Measurements from ENCODE around the gene STARD7.
"Not testable (repeated sequence)": the region's sequence is repeated elsewhere in the genome, so short reads cannot be mapped to it uniquely, and the experiment has no call there.

STARD7 gene

DNA sequence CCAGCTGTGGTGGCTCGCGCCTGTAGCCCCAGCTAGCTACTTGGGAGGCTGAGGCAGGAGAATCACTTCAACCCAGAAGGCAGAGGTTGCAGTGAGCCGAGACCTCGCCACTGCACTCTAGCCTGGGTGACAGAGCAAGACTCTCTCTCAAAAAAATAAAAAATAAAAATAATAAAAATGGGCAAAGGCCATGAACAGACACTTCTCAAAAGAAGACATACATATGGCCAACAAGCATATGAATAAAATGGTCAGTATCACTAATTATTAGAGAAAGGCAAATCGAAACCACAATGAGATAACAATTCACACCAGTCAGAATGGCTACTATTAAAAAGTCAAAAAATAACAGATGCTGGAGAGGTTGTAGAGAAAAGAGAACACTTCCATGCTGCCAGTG lies 48.3 kb downstream of the STARD7 start:
- not testable (repeated sequence) for DNase-seq

DNA sequence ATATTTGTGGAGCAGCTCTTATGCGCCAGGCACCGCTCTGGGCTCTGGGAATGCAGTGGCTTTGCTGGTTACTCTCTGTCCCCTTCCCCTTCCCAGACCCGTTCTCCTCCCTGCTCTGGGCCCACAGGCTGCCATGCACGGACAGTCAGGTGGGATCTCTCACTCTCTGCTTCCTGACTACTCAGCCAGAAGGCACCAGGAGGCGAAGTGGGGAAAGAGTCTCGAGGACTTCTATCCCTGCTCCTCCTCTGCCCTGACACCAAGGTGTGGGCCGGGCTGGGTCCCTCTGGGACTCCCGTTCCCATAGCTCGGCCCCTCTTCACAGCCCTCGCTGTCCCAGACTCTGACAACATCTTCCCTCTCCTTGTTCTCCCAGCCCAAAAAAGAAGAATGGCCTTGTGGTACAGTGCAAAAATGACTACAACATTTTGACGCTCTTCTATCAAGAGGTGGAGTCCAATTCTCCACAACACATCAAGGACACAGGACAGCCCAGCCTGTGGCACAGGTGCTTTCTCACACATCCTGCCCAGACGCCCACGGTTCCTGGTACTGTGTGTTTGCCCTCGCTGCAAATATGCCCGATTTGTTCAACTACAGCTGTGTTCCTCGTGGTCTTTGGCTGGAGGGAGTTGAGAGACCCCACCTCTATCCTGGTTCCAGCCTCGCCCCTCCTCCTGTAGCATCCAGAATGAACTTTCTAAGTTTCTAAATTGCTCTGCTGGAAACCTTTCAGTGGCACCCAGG lies 49.4 kb downstream of the STARD7 start:
- no peak for DNase-seq

DNA sequence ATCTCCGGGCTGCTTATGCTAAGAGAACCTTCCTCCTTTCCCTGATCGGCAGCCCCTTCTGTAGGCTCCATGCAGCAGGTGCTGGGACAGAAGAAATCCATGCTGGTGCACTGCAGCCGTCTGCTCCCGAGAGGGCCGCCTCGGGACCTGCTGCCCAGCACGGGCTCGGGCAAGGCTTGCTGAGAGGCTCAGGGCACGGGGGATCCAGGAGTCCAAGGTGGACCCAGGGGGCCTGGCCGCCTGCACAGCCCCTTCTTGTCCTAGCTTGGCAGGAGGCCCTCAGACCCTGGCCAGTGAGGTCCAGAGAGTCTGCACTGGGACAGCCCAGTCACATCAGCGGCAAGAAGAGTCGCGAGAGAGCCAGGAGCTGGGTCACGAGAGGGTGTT lies 50.1 kb downstream of the STARD7 start:
- no peak for DNase-seq

DNA sequence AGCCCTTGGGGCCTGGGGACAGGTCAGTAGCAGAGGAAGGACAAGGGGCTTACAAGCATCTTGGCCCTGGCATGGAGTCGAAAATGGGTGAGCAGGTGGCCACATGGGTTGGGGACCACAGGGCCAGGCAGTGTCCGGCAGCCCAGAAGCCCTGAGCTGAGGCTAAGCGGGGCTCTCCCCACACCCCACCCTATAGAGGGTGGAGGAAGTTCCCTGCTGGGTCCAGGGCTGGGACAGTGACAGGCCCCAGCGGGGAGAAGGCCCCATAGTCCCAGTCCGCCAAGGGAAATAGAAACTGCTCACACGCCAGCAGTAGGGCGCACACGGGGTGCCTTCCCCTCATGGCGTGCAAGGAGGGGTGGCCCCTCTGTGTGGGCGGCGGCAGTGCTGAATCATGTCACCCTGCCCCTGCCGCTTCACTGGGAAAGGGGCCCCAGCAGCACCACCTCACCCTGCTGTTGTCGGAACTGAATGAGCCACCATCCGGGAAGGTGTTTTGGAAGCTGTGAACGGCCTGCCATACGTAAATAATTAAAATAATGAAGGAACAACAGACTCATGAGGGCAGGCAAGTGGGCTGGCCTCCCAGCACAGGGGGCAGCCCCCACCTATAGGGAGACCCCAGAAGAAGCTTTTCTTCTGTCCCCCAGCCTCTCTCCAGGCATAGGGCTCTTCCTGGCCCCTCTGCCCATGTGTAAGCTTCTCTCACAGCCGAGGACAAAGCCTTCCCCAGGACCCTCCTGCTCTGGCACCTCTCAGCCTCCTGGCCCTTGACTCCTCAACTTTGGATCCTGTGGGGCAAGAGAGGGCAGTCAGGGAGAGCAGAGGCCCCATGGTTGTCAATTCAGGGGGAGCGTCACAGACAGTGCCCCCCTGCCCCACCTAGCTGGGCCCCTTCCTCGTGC lies 50.7 kb downstream of the STARD7 start:
- DNase-seq: no peak

DNA sequence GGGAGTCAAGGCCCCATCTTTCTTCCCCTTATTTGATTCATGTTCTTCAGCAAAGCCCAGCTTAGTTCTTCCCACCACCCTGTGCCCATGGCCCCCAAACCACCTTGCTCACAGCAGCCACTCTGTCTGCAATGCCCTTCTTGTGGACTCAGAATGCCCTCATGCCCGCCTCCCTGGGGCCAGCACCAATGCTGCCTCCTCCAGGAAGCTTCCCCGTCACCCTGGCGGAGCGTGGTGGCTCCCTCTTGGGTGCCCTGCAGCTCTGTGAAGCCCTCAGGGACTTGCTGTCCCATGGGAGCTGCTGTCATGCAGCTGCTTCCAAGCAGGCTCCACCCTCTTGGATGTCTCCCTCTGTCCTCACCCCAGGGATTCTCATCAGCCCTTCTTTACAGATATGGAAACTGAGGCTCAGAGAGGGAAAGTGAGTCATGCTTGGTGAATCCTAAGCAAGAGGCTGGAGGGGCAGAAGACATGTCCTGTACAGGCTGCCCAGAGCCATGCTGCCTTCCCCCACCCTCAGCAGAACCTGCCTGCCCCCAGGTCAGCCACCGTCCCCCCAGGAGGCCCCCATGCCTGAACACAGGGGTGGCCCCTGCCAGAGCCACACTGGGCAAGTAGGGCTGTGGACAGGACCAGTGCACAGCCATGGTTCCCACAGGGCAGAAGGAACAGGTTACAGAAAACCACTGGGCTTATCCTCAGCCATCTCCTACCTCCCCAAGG lies 51.5 kb downstream of the STARD7 start:
- DNase-seq: no peak

DNA sequence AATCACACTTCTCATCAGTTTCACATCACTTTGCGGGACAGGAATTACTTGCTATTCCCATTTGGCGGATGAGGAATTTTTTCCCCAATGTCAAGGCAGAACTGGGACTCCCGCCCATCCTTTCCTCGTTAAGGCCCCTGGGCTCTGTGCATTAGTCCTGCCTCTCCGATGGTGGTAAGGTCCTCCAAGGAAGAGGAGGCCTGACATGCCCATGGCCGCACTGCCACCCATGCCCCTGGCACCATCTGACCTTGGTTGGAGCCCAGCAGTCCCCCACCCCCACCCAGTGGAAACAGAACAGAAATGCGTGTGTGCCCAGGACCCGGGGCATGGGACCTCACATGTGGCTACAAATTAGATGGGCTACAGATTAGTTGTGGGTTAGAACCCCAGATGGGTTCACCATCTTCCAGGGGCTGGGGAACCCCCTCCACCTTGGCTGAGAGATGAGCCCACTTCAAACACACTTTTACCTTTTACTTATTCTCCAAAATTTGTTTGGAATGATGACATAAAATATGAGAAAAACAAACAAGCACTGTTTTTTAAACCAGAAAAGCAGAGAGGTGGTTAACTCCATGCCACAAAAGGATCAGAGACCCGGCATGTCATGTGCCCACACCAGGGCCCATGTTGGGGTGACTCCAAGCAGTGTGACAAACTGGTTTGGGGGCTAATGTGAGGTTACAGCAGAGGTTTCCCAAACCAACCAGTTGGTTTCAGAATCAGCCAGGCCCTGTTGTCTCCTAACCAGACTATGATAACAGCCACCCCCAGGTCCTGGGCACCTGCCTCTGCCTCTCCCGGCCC lies 52.4 kb downstream of the STARD7 start:
- no peak for DNase-seq

DNA sequence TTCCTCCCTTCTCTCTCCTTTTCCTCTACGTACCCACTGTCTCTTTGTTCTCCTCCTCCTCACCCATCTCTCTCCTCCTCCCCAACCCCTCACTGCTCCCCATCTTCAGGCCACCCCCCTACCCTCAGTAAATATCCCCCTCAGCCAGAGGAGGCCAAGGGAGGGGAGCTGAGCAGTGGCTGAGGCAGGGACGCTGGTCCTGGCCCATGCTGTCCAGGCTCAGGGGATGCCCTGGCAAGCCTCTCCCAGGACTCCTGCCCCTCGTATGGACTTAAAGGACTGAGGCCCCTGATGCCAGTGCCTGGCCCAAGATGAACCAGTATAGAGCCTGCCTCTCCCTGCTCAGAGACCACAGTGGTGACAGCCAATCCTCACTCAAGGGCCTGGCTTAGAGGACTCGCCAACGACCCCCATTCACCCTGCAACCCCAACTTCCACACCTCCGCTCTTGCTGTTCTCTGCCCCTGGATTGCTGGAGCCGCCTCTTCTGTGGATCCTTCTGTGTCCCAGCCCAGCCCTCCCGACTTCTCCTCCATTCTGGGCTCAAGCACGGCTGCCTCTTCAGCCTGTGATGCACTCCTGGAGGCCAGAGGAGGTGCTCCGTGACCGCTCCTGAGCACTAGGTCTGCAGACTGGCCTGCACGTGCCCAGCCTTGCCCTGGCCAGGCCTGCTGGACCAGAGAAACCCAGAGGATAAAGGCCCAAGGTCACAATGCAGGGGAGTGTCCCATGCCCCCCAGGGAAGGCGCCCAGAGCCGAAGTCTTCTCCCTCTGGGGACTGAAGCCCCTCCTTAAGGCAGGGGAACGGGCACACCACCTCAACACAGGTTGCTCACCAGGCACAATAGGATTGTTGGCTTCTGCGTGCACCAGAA lies 53.9 kb downstream of the STARD7 start:
- no peak for DNase-seq

DNA sequence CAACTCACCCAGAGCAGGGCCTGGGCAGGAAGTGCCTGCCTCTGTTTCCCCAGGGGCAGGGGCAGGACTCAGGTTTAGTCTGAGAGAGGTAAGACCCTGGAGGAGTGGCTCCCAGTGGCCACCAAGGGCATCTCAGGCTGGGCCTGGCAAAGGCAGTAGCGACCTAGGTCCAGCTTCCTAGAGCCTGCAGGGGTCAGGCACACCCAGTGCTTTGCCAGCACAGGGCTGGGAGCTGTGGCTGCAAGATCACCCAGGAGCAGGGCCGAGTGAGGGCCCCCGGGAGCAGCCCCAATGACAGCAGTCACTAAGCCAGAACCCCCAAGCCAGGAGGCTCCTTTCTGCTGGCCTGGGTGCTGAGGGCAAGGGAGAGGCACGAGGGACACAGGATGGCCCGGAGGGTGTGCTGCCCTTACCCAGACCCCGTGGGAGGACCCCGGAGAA lies 54.6 kb downstream of the STARD7 start:
- no peak for DNase-seq

DNA sequence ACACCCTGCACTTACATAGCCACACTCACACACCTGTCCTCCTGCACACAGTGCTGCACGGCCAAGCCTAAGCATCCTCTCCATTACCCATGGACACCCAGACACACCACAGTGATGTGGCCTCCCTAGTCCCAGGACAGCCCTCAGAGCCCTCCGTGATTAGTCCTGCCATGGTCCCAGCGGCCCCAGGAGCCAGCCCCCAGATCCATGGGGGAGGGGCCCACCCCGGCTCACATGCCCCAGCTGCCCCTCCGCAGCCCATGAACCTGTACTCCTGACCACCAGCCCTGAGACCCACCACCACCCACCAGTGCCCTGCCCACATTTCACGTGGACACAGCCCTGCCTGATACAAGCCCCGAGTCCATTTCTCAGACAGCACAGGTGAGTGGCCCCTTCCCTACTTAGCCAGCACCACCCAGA lies 55.3 kb downstream of the STARD7 start:
- DNase-seq: no peak

DNA sequence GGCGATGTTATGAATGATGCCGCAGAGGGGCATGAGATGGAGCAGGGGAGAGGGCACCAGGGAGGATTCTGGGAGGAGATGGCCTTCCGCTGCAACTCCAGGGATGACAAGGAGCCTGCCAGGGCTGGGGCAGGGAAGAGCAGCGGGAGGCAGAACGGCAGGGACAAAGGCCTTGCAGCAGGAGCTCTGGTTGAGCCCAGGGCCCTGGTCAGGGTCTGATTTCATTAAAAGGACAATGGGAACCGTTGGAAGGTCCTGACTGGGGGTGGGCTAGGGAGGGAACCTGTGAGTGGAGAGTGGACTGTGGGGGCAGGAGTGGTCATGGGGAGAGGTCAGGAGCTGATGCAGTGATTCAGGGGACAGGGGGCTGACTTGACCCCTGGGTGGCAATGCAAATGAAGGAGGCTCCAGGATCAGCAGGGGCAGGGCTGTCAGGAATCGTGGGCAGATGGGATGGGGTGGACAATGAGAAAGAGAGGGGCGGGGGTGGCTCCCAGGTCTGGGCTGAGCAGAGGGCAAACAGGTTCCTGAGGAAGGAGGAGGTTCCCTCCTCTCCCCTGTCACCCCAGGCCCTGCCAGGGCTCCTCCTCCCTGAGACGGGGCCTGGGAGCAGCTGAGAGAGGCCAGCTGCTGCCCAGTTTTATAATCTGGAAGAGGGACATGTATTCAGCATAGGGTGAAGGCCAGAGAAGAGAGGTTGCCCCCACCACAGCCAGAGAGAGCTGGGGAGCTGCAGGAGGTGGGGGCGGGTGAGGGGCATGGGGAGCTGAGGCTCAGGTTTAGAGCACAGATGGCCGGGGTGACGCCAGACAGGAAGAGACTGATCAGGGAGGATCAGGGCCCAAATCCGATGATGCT lies 56.1 kb downstream of the STARD7 start:
- no peak for DNase-seq

DNA sequence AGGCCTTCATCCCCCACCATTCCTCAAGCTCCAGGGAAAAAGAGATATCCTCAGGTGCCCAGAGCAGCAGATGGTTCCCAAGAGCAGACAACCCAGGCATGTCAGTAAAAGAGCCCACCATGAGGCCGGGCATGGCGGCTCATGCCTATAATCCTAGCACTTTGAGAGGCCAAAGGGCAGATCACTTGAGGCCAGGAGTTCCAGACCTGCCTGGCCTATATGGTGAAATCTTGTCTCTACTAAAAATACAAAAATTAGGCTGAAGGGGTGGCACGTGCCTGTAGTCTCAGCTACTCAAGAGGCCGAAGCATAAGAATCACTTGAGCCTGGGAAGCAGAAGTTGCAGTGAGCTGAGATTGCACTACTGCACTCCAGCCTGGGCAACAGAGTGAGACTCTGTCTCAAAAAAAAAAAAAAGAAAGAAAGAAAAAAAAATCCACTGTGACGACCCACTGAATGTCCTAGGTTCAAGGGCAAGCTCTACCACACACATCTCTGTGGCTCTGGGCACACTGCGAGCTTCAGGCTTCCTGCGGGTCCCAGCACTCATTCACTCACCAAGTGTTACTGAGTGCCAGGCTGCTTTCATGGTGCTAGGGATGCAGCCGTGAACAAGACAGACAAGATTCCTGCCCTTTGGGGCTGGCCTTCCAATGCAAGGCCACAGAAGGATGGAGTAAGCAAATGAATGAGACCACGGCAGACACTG lies 56.9 kb downstream of the STARD7 start:
- no peak for DNase-seq

DNA sequence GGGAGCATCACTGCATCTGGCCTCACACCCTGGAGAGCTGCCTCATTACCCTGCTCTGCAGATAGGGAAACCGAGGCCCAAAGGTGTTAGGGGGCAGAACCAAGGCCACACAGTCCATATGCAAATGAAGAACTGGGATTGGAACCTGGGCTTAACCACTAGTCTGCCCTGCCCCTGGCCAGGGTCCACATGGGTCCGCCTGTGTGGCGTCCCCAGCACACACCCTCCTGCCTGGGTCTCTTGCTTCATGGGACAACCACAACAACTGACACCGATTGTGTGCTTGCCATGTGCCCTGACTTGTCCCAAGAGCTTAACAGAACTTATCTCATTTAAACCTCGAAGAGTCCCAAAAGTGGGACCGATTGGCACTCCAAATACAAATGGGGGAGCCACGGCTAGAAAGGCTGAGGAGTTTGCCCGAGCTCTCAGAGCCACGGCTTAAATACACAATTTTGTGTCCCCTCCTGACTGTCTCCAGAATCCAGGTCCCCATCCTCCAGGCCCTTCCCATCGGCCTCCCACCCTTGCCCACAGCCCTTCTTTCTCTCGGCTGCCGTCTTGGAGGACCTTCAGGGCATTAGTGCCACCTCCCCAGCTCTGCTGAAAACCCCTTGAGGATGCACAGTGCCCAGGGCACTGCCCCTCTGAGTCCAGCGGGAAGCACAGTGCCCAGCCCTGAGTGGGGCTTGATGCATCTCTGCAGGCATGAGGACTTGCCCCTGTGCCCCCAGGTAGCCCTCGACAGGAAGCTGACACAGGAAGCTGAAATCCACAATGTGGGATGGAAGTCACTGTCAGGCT lies 57.6 kb downstream of the STARD7 start:
- no peak for DNase-seq

DNA sequence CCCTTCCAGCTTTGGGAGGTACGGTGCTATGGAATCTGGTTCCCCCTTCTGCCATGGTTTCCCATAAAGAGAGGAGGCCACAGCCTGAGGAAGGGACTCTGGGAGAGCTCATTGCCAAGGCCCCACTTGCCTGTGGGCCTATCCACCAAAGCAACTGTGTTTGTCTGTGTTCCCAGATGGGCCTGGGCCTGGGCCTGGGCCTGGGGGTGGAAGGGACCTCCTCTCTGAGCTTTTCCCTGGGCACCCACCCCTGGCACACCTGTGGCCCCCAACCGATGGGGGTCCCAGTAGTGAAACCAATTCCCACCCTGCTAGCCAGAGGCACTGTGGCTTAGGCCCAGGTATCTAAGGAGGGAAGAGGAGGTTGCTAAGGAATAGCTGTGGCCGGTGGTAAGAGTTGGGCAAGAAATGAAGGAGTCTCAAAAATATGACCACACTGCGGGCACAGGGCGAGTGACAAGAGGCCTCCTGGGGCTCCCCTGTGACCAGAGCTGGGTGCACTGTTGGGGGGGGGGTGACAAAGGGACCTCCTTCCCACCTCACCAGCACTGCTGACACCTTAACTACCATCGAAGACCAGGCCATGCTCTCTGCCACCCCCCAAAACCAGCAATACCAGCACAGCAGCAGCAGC lies 58.5 kb downstream of the STARD7 start:
- no peak for DNase-seq

DNA sequence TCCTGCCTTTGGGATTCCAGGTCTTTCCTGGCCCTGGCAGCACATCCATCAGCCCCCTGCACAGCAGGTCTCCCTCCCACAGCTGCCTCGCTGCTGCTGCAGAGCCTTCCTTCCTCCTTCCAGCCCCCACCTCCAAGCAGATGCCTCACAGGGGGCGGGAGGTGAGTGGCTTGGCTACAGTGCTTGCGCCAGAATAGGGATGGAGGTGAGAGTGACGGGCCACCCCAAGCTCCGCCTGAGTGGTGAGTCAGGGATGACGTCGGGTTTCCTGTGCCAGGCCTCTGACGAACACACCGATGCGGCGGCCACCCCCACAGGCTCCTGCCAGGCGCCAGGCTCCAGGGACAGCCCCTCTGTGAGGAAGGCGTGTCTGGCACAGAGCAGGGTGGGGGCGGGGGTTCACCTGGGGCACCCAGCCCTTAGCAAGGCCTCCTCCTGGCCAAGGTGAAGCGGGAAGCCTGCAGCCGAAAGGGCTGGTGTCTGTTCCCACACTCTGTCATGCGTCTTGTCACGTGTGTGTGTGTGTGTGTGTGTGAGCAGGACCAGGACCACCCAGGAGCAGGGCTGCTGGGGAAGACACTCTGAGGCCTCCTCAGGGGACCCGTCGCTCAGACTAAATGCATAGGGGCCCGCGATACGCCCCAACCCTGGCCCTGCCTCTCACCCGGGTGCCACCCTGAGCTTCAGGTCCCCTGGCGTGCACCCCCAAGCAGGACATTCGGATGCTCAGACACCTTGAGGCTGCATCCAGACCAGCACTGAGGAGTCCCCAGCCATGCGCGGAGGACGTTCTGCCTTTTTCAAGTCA lies 60.0 kb downstream of the STARD7 start:
- DNase-seq: no peak

DNA sequence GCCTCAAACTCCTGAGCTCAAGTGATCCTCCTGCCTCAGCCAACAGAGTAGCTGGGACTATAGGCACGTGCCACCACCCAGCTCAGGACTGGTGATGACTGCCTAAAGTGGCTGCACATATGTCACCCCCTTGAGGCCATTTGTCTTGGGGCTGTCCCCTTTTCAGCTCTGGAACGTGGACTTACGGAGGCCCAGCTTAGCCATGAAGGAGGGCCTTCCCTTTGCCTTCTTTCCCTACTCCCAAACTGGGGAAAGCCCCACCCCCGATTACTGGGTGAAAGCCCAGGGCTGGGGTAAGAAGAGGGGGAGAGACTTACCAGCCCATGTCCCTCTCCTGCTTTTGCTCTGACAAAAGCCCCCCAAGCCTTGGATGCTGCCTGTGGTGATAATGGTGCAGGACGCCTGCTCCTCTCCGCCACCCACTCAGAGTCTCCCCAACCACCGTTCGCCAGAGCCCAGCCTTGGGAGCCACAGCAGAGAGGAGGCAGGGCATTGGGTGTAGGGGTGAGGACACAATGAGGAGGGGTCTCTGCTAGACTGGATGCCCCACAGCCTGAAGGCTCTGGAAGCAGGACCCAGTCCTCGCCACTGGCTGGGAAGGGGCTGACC lies 60.9 kb downstream of the STARD7 start:
- DNase-seq: no peak

DNA sequence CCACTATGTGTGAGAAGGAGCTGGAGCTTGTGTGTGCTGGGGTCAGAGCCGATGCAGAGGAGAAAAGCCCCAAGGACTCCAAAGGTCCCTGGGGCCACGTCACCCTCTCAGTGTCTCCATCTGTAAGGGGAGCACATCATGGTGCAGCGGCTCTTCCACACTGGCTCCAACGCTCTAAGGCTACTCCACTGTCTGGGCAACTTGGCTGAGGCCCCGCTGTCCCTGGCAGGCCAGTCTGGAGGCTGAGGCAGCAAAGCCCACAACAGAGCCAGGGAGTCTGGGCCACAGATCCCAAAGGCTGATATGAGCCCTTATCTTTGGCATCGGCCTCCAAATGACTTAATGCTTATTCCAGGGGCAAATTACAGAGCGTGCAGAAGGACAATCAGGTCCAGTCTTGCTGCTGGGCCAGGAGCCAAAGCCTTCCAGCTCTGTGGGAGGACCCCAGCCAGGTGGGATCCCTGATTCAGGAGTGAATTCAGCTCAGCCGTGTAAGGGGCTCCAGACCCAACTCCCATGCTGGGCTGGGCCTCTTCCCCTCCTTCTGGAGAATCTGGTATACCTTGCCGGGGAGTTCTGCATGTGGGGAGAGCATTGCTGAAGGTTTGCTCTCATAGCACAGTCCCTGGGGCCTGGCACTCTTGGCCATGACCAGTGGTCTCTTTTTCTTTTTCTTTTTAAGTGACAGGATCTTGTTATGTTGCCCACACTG lies 61.6 kb downstream of the STARD7 start:
- no peak for DNase-seq

Data from NCI-H748 treated with DMSO at 0.1 percent for 48 hours (cell line).